Measurements from ENCODE around the gene URB1.

DNA sequence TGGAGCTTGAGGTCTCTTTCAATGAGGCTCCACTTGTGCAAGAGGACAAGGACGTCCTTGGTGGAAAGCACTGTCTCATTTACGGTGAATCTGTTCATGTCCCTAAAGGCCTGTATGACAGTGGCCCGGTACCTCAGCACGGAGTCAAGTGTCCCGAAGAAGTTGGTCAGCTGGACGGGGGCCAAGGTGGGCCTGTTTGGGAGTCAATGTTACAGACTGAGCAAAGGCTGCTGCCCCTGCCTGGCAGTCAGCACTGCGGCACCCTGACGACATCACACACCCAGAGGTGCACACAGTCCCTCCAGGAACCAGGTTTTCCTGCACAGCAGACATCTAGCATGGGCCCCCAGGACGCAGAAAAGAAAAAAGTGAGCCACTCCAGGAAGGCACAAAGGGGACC lies 75.1 kb downstream of the URB1 start:
- TF ChIP-seq, protein P1, sequence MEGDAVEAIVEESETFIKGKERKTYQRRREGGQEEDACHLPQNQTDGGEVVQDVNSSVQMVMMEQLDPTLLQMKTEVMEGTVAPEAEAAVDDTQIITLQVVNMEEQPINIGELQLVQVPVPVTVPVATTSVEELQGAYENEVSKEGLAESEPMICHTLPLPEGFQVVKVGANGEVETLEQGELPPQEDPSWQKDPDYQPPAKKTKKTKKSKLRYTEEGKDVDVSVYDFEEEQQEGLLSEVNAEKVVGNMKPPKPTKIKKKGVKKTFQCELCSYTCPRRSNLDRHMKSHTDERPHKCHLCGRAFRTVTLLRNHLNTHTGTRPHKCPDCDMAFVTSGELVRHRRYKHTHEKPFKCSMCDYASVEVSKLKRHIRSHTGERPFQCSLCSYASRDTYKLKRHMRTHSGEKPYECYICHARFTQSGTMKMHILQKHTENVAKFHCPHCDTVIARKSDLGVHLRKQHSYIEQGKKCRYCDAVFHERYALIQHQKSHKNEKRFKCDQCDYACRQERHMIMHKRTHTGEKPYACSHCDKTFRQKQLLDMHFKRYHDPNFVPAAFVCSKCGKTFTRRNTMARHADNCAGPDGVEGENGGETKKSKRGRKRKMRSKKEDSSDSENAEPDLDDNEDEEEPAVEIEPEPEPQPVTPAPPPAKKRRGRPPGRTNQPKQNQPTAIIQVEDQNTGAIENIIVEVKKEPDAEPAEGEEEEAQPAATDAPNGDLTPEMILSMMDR (IDR thresholded peaks at IDR 0.05) = no peak
- no peak for TF ChIP-seq ZFX (IDR thresholded peaks at IDR 0.05; ENCODE audit: borderline replicate concordance)

Data from 22Rv1 (cell line).